NOMO-1 treated with DMSO at 0.1 percent for 48 hours (cell line): ENCODE data around the gene TDRD15.
A peak's percentile ranks its signal among the peaks of the same experiment; 100 is the strongest.
"Not testable (repeated sequence)": the region's sequence is repeated elsewhere in the genome, so short reads cannot be mapped to it uniquely, and the experiment has no call there.

ENCODE experiments used
- DNase-seq: peaks from one replicate; lab custom pipeline; 2025; ENCODE audit not compliant: unreplicated experiment; lab: John Stamatoyannopoulos, UW

Gene TDRD15

GRCh38 chr2:21123473-21124393 lies at the start of gene TDRD15:
Gene TDRD15, plus strand, starts transcription at chr2:21123968. Its CDS starts 13,500 bp downstream, at chr2:21137468.
- no peak for DNase-seq

- DNase-seq = no peak
Measured at GRCh38 chr2:21078296-21078695, 45.5 kb upstream of the TDRD15 start.

- no peak for DNase-seq
Measured at GRCh38 chr2:21083482-21083881, 40.3 kb upstream of the TDRD15 start.

GRCh38 chr2:21084401-21084800 lies 39.4 kb upstream of the TDRD15 start:
- no peak for DNase-seq

GRCh38 chr2:21092308-21092869 lies 31.4 kb upstream of the TDRD15 start:
- no peak for DNase-seq

GRCh38 chr2:21095178-21095577 lies 28.6 kb upstream of the TDRD15 start:
- no peak for DNase-seq

- no peak for DNase-seq
Measured at GRCh38 chr2:21095714-21096113, 28.1 kb upstream of the TDRD15 start.

- DNase-seq = no peak
Measured at GRCh38 chr2:21096458-21096857, 27.3 kb upstream of the TDRD15 start.

- DNase-seq = no peak
Measured at GRCh38 chr2:21097331-21097730, 26.4 kb upstream of the TDRD15 start.

GRCh38 chr2:21098294-21098693 lies 25.5 kb upstream of the TDRD15 start:
- DNase-seq = no peak

- DNase-seq = no peak
Measured at GRCh38 chr2:21099281-21099907, 24.4 kb upstream of the TDRD15 start.

GRCh38 chr2:21101514-21102155 lies 22.1 kb upstream of the TDRD15 start:
- not testable (repeated sequence) for DNase-seq

- DNase-seq = no peak
Measured at GRCh38 chr2:21102356-21102755, 21.4 kb upstream of the TDRD15 start.

- DNase-seq = no peak
Measured at GRCh38 chr2:21103274-21103891, 20.4 kb upstream of the TDRD15 start.

GRCh38 chr2:21104030-21104660 lies 19.6 kb upstream of the TDRD15 start:
- no peak for DNase-seq

GRCh38 chr2:21111012-21111411 lies 12.8 kb upstream of the TDRD15 start:
- DNase-seq = no peak

GRCh38 chr2:21117688-21118087 lies 6.1 kb upstream of the TDRD15 start:
- DNase-seq = no peak

GRCh38 chr2:21118302-21118920 lies 5.4 kb upstream of the TDRD15 start:
- DNase-seq = peak; percentile 35

- DNase-seq = peak; percentile 18
Measured at GRCh38 chr2:21131861-21132260, 8.1 kb downstream of the TDRD15 start.

GRCh38 chr2:21135585-21135984 lies 11.8 kb downstream of the TDRD15 start:
- no peak for DNase-seq
